A549 treated with AZD9567 at 1 μM for 4 hours (cell line): ENCODE results near the gene ZNRD2. TPM values are rescaled to one million over a fixed set of nuclear protein-coding genes. Genes with fewer than 3 reads are reported as not detected.

Source experiments
- total RNA-seq: library from RNA; stranded (reverse); fragments of 200-300 nt; extraction: Qiagen RNA extraction; gene quantifications from 5 replicates; pipeline ENCODE4 v1.2.3, GENCODE V29; 2022; ENCODE audit not compliant: insufficient read depth

The ZNRD2 gene
- 69.5 to 80.8 TPM (median 77.9 TPM) in 5 replicates for total RNA-seq

GRCh38 chr11:65569973-65570918 lies at the start of gene ZNRD2:
TSS of gene ZNRD2 (plus strand) at chr11:65570477. CDS start at chr11:65570492, 15 bp downstream.

GRCh38 chr11:65524741-65525545 lies 45.3 kb upstream of the ZNRD2 start, which contains the start of gene SCYL1:
TSS of gene SCYL1 (plus strand) at chr11:65525083. CDS start at chr11:65525154, 71 bp downstream.

GRCh38 chr11:65558002-65558929 lies 12.0 kb upstream of the ZNRD2 start, which contains the start of gene LTBP3:
TSS of gene LTBP3 (minus strand) at chr11:65558359. CDS start at chr11:65557959, 400 bp downstream.

GRCh38 chr11:65572356-65573051 lies 2.2 kb downstream of the ZNRD2 start, which contains the start of gene FAM89B:
TSS of gene FAM89B (plus strand) at chr11:65572538. CDS start at chr11:65572670, 132 bp downstream.

GRCh38 chr11:65575568-65576231 lies 5.4 kb downstream of the ZNRD2 start, which contains the start of gene EHBP1L1:
TSS of gene EHBP1L1 (plus strand) at chr11:65576053. CDS start at chr11:65576303, 250 bp downstream.

GRCh38 chr11:65595543-65596281 lies 25.4 kb downstream of the ZNRD2 start, which contains the start of gene KCNK7:
TSS of gene KCNK7 (minus strand) at chr11:65595800. CDS start at chr11:65595772, 28 bp downstream.

GRCh38 chr11:65615229-65615949 lies 45.1 kb downstream of the ZNRD2 start, which contains the start of gene PCNX3:
TSS of gene PCNX3 (plus strand) at chr11:65615776. CDS start at chr11:65616312, 536 bp downstream.

Other genes with a start within 250 kb of the ZNRD2 start
- gene DPF2, start 236.6 kb upstream of the ZNRD2 start, total RNA-seq = 39.2 to 41.2 TPM (median 40.8 TPM) in 5 replicates
- gene TIGD3, start 215.7 kb upstream of the ZNRD2 start, total RNA-seq = 1.3 TPM in 5 replicates
- 8.5 to 11.6 TPM (median 10.3 TPM) in 5 replicates for gene SLC25A45, start 187.8 kb upstream of the ZNRD2 start, total RNA-seq
- 33.7 to 57.0 TPM (median 56.4 TPM) in 5 replicates for gene FRMD8, start 183.8 kb upstream of the ZNRD2 start, total RNA-seq
- gene NEAT1, start 147.7 kb upstream of the ZNRD2 start, total RNA-seq = 95.1 to 289 TPM (median 267 TPM) in 5 replicates
- 55.2 to 111 TPM (median 88.6 TPM) in 5 replicates for gene MALAT1, start 71.4 kb upstream of the ZNRD2 start, total RNA-seq
- 37.6 to 65.4 TPM (median 64.4 TPM) in 5 replicates for gene SCYL1, start 45.4 kb upstream of the ZNRD2 start, total RNA-seq
- gene LTBP3, start 12.1 kb upstream of the ZNRD2 start, total RNA-seq = 65.1 to 117 TPM (median 101 TPM) in 5 replicates
- gene FAM89B, start 2.1 kb downstream of the ZNRD2 start, total RNA-seq = 20.8 to 56.1 TPM (median 50.0 TPM) in 5 replicates
- 22.6 to 35.1 TPM (median 32.7 TPM) in 5 replicates for gene EHBP1L1, start 5.6 kb downstream of the ZNRD2 start, total RNA-seq
- 0.26 to 1.4 TPM (median 0.77 TPM) in 4 of 5 replicates, not detected in the other for gene KCNK7, start 25.3 kb downstream of the ZNRD2 start, total RNA-seq
- gene MAP3K11, start 43.7 kb downstream of the ZNRD2 start, total RNA-seq = 44.0 to 49.5 TPM (median 47.5 TPM) in 5 replicates
- gene PCNX3, start 45.3 kb downstream of the ZNRD2 start, total RNA-seq = 25.3 to 38.8 TPM (median 37.9 TPM) in 5 replicates
- gene SIPA1, start 67.6 kb downstream of the ZNRD2 start, total RNA-seq = 11.1 to 21.7 TPM (median 18.4 TPM) in 5 replicates
- gene RELA, start 92.4 kb downstream of the ZNRD2 start, total RNA-seq = 52.1 to 79.3 TPM (median 74.8 TPM) in 5 replicates
- gene KAT5, start 141.8 kb downstream of the ZNRD2 start, total RNA-seq = 31.3 to 46.9 TPM (median 45.7 TPM) in 5 replicates
- gene RNASEH2C, start 150.3 kb downstream of the ZNRD2 start, total RNA-seq = 26.8 to 55.4 TPM (median 52.8 TPM) in 5 replicates
- 6.6 to 12.9 TPM (median 11.5 TPM) in 5 replicates for gene AP5B1, start 210.5 kb downstream of the ZNRD2 start, total RNA-seq
- 0.05 to 0.09 TPM (median 0.09 TPM) in 4 of 5 replicates, not detected in the other for gene OVOL1, start 216.6 kb downstream of the ZNRD2 start, total RNA-seq